HG03103 (cell line): Measurements from ENCODE around the gene PRM3.

Experiments
- ATAC-seq: cut with Tn5 transposase; IDR thresholded peaks from one replicate; pipeline ENCODE4 v1.9.1; 2021; ENCODE audit warnings: low read depth; ENCODE audit not compliant: unreplicated experiment

The PRM3 gene

DNA sequence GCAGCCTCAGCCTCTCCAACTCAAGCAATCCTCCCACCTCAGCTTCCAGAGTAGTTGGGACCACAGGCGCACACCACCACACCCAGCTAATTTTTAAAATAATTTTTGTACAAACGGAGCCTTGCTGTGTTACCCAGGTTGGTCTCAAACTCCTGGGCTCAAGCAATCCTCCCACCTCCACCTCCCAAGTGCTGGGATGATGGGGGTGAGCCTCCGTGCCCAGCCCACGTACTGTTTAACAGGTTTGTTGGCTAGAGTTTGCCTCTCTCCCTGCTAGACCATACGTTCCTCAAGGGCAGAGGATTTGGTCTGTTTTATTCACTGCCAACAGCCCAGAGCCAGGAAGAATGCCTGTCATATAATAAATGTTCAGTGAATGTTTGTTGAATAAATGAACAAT is 44.0 kb downstream of the PRM3 start:
- ATAC-seq, result no peak

DNA sequence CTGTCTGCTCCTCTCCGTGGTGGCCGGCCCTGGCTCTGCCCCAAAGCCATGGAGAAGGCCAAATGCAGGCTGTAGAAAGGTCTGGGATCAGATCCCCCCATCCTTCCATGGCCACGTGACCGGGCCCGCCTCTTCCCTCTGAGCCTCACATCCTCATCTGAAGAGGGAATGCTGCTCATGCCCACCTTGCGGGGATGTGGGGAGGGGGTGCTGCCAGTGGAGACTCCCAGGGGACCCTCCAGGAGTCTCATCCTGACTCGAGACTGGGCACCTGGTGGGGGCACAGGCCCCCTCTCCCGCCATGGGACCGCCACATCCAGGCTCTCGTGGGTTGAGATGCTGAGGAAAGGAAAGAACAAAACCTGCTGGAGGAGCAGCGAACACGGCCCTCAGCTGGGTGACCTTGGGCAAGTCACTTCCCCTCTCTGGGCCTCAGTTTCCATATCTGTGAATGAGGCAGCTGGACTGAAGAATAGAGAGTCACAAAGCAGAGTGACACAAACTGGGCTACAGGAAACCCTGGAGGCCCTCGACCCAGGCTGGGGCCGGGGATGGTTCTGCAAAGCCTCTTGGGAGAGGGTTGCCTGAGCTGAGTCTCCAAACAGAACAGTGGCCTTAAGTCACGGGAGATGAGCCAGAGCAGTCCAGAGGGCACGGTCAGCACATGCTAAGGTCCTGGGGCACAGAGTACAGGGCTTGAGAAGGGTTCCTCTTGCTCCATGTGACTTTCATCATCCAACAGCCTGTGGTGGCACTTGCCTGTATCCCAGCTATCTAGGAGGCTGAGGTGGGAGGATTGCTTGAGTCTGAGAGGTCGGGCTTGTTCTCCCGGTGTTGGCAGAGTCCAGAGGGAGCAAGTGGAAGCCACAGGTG is 47.5 kb downstream of the PRM3 start:
- ATAC-seq, result no peak

- ATAC-seq, result peak; percentile 84
Observed at GRCh38 chr16:11224894-11225676, 48.3 kb downstream of the PRM3 start.

- ATAC-seq, result peak; percentile 39
Observed at GRCh38 chr16:11224096-11224893, 49.1 kb downstream of the PRM3 start.
